Right atrium auricular region (tissue), 2 donors: ENCODE data around the gene FTCDNL1. TPM values are rescaled to one million over a fixed set of nuclear protein-coding genes. Genes with fewer than 3 reads are reported as not detected.

Experiments
- DNase-seq: peaks from one replicate; pipeline ENCODE4 v3.0.0-alpha.2; 2019; ENCODE audit warnings: low spot score
- H3K27ac ChIP-seq, 2 donors: fragments of 200-600 bp; sonication (generic); 1 replicate in 1 of 2; 2 replicates in 1 of 2; pipeline ENCODE4 v1.5.1; 2016 to 2019
- H3K27me3 ChIP-seq, 2 donors: fragments of 200-600 bp; sonication (generic); one replicate each; pipeline versions ENCODE4 v1.5.1 to v1.6.0; 2017 to 2019
- H3K36me3 ChIP-seq: fragments of 200-600 bp; sonication (generic); one replicate; pipeline ENCODE4 v1.5.1; 2016
- H3K4me1 ChIP-seq, 2 donors: fragments of 200-600 bp; sonication (generic); one replicate each; pipeline versions ENCODE4 v1.5.1 to v1.6.0; 2017 to 2019
- H3K4me3 ChIP-seq, 2 donors: fragments of 200-600 bp; sonication (generic); 1 replicate in 1 of 2; 2 replicates in 1 of 2; pipeline ENCODE4 v1.5.1; 2017 to 2019; ENCODE audit warnings: mild to moderate bottlenecking in 1 of 2, moderate library complexity in 1 of 2
- H3K9me3 ChIP-seq, 2 donors: fragments of 200-600 bp; sonication (generic); one replicate each; pipeline ENCODE4 v1.5.1; 2019
- total RNA-seq, 2 donors: library from RNA; depleted of rRNA; stranded (reverse); fragments of >200 nt; gene quantifications; one replicate each; pipeline ENCODE4 v1.1.0, GENCODE V29; 2016
- TF ChIP-seq, protein P1 (sequence below), 2 donors: fragments of 200-600 bp; sonication (generic); IDR thresholded peaks; one replicate each; pipeline ENCODE4 v1.5.1; 2019; ENCODE audit warnings: antibody characterized with exemption in 2 of 2

Gene FTCDNL1
- total RNA-seq, 2 donors from 2014 or later = 2.8 to 3.5 TPM

GRCh38 chr2:199738727-199739412 lies 112.1 kb downstream of the FTCDNL1 start:
- H3K27me3 ChIP-seq = no peaks in the 10 kb centered on the region
- H3K9me3 ChIP-seq = no peaks in the 10 kb centered on the region
- H3K4me1 ChIP-seq = peaks cover 0 to 3% of the 10 kb centered on the region in 2 donors
- H3K36me3 ChIP-seq = no peaks in the 10 kb centered on the region
- DNase-seq = no peak
- no peak overlapping the region for H3K27ac ChIP-seq
- TF ChIP-seq, protein P1, sequence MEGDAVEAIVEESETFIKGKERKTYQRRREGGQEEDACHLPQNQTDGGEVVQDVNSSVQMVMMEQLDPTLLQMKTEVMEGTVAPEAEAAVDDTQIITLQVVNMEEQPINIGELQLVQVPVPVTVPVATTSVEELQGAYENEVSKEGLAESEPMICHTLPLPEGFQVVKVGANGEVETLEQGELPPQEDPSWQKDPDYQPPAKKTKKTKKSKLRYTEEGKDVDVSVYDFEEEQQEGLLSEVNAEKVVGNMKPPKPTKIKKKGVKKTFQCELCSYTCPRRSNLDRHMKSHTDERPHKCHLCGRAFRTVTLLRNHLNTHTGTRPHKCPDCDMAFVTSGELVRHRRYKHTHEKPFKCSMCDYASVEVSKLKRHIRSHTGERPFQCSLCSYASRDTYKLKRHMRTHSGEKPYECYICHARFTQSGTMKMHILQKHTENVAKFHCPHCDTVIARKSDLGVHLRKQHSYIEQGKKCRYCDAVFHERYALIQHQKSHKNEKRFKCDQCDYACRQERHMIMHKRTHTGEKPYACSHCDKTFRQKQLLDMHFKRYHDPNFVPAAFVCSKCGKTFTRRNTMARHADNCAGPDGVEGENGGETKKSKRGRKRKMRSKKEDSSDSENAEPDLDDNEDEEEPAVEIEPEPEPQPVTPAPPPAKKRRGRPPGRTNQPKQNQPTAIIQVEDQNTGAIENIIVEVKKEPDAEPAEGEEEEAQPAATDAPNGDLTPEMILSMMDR (IDR thresholded peaks at IDR 0.05) = no peak
- H3K4me3 ChIP-seq = no peak overlapping the region

GRCh38 chr2:199734651-199735050 lies 116.3 kb downstream of the FTCDNL1 start:
- Histone ChIP-seq H3K4me1 (peaks cover 0 to 3% of the 10 kb centered on the region in 2 donors), H3K36me3 (no peaks in the 10 kb centered on the region), H3K4me3 (no peak overlapping the region), H3K27me3 (no peaks in the 10 kb centered on the region), H3K9me3 (no peaks in the 10 kb centered on the region), H3K27ac (no peak overlapping the region)
- DNase-seq = no peak
- TF ChIP-seq, protein P1 (IDR thresholded peaks at IDR 0.05) = no peak

DNA sequence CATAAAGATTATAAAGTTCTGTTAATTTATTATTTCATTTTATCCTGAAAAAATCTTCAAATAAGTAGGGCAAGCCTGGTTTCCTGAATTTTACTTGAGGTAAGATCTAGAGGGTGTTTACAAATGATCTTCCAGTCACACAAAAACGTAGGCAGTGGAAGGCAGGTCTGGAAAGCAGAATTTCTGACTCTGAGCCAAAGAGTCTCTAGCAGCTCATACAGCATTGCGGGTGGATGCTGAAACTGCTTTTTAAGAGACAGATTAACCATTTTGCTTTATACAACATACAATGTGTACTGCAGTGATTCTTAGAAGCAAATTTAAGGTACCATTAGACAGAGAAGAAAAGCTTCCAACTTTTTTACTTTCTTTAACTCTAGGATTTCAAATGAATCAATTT lies 117.0 kb downstream of the FTCDNL1 start:
- H3K36me3 ChIP-seq = no peaks in the 10 kb centered on the region
- no peaks in the 10 kb centered on the region for H3K9me3 ChIP-seq
- H3K4me3 ChIP-seq = no peak overlapping the region
- no peak for DNase-seq
- TF ChIP-seq, protein P1 (IDR thresholded peaks at IDR 0.05) = no peak
- no peaks in the 10 kb centered on the region for H3K4me1 ChIP-seq
- no peaks in the 10 kb centered on the region for H3K27me3 ChIP-seq
- H3K27ac ChIP-seq = no peak overlapping the region

DNA sequence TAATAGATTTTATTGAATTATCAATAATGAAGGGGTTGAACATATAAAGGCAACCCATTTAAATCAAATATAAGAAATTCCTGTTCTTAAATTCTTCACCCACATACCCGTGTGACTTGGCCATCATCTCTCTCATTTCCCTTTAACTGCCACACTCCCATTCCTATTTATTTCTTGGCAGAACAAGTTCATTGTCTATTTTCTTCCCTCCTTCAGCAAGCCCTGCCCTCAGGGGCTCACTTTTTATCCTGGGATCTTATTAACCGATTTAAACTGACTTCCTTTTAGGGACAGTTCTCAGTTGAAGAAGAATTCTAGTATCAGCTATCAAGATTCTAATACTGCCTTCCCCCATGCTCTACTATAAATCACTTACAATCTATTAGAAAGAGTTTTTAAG lies 123.2 kb downstream of the FTCDNL1 start:
- no peak overlapping the region for H3K27ac ChIP-seq
- H3K4me1 ChIP-seq = no peaks in the 10 kb centered on the region
- H3K36me3 ChIP-seq = no peaks in the 10 kb centered on the region
- DNase-seq = no peak
- no peaks in the 10 kb centered on the region for H3K9me3 ChIP-seq
- H3K4me3 ChIP-seq = no peak overlapping the region
- TF ChIP-seq, protein P1 (IDR thresholded peaks at IDR 0.05) = no peak
- H3K27me3 ChIP-seq = no peaks in the 10 kb centered on the region

DNA sequence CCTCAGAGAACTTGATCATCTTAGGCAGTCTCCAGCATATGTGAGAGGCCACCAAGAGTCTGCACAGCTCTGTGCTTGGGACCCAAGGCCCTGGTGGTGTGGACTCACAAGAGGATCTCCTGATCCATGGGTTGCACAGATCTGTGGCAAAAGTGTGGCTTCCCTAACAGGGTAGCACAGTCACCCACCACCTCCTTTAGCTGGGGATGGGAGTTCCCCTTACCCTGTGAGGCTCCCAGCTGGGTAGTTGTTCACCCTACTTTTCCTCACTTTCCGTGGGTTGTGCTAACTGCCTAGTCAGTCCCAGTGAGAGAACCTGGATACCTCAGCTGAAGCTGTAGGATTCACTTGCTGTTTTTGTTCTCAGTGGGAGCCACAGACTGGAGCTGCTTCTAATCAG lies 123.7 kb downstream of the FTCDNL1 start:
- Histone ChIP-seq H3K27ac (no peak overlapping the region), H3K27me3 (no peaks in the 10 kb centered on the region), H3K4me3 (no peak overlapping the region), H3K36me3 (no peaks in the 10 kb centered on the region), H3K9me3 (no peaks in the 10 kb centered on the region), H3K4me1 (no peaks in the 10 kb centered on the region)
- DNase-seq = no peak
- TF ChIP-seq, protein P1 (IDR thresholded peaks at IDR 0.05) = no peak

- Histone ChIP-seq H3K27me3 (no peaks in the 10 kb centered on the region), H3K36me3 (no peaks in the 10 kb centered on the region), H3K4me1 (no peaks in the 10 kb centered on the region), H3K27ac (no peak overlapping the region), H3K4me3 (no peak overlapping the region), H3K9me3 (no peaks in the 10 kb centered on the region)
- no peak for DNase-seq
- TF ChIP-seq, protein P1 (IDR thresholded peaks at IDR 0.05) = no peak
These were observed 132.9 kb downstream of the FTCDNL1 start for GRCh38 chr2:199718074-199718473.
